ENCODE data around the gene SLC13A3. TPM values are rescaled to one million over a fixed set of nuclear protein-coding genes. Genes with fewer than 3 reads are reported as not detected.

Gene SLC13A3
- total RNA-seq, 1 experiment from 2014 or later, result 9.1 TPM

DNA sequence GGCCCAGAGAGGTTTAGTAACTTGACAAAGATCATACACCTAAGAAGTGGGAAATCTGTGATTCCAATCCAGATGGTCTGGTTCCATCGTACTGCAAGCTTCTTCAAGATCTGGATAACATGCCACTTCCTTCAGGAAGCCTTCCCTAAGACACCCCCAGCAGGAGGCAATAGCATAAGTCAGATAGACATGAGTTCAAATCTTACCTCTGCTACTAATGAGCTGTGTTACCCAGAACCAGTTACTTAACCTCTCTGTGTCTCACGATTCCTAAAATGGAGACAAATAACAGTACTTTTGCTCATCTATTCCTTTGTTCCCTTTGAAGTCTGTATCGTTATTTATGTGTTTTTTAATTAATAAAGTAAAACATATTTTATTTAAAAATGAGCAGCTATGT, 78.5 kb downstream of the SLC13A3 start:
- intact Hi-C loops (cut with micrococcal nuclease; ENCODE audit: unreplicated experiment), result no loop called here
- no peaks in the 10 kb centered on the region for H4K20me1 ChIP-seq (ENCODE audit: insufficient read depth)
- no peak for DNase-seq
- H2AFZ ChIP-seq, result no peak overlapping the region
- H3K9me2 ChIP-seq (ENCODE audit: insufficient read depth), result no peaks in the 10 kb centered on the region
- no peak overlapping the region for H3K4me3 ChIP-seq
- H3K4me2 ChIP-seq, result no peak overlapping the region
- BruUV-seq (replicated peaks), result no TSS peak
- no peaks in the 10 kb centered on the region for H3F3A ChIP-seq (ENCODE audit: insufficient read depth, low read depth)
- TF ChIP-seq, protein P1, sequence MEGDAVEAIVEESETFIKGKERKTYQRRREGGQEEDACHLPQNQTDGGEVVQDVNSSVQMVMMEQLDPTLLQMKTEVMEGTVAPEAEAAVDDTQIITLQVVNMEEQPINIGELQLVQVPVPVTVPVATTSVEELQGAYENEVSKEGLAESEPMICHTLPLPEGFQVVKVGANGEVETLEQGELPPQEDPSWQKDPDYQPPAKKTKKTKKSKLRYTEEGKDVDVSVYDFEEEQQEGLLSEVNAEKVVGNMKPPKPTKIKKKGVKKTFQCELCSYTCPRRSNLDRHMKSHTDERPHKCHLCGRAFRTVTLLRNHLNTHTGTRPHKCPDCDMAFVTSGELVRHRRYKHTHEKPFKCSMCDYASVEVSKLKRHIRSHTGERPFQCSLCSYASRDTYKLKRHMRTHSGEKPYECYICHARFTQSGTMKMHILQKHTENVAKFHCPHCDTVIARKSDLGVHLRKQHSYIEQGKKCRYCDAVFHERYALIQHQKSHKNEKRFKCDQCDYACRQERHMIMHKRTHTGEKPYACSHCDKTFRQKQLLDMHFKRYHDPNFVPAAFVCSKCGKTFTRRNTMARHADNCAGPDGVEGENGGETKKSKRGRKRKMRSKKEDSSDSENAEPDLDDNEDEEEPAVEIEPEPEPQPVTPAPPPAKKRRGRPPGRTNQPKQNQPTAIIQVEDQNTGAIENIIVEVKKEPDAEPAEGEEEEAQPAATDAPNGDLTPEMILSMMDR (conservative IDR thresholded peaks at IDR 0.05), result no peak
- no peak for TF ChIP-seq EZH2 (IDR thresholded peaks at IDR 0.05; ENCODE audit: low read depth)
- H3K27ac ChIP-seq, result no peak overlapping the region
- H3K36me3 ChIP-seq (ENCODE audit: low read depth), result no peaks in the 10 kb centered on the region
- no peaks in the 10 kb centered on the region for H3K27me3 ChIP-seq (ENCODE audit: insufficient read depth, low read depth)
- no peaks in the 10 kb centered on the region for H3K4me1 ChIP-seq (replicated peaks; ENCODE audit: insufficient read depth)
- H3K79me2 ChIP-seq (ENCODE audit: low read depth), result no peaks in the 10 kb centered on the region
- ChIA-PET POLR2A (ENCODE audit: unreplicated experiment) (no interaction called here), CTCF (no interaction called here)
- H3K9me3 ChIP-seq (ENCODE audit: insufficient read depth, low read depth), result no peaks in the 10 kb centered on the region

DNA sequence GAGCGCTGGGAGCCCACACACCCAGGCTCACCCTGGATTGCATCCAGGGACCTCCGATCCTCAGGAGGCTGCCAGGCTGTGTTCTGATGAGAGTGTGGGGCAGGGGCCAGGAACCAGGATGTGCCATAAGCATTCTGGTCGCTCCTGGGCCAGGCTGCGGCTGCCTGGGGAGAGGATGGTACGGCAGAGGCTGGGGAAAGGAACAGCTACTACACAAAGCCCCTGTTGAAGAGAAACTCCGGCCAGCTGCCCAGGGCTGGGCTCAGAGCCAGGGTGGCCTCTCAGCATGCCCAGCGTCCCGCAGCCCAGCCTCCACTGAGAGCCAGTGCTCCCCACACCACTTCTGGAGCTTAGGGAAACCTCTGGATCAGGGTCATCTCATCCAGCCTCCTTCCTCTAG, 79.1 kb downstream of the SLC13A3 start:
- DNase-seq, result no peak
- no TSS peak for BruUV-seq (replicated peaks)
- H3K79me2 ChIP-seq (ENCODE audit: low read depth), result no peaks in the 10 kb centered on the region
- H3K4me2 ChIP-seq, result no peak overlapping the region
- POLR2A ChIA-PET (ENCODE audit: unreplicated experiment), result no interaction called here
- no peaks in the 10 kb centered on the region for H3K9me3 ChIP-seq (ENCODE audit: insufficient read depth, low read depth)
- H3K4me1 ChIP-seq (replicated peaks; ENCODE audit: insufficient read depth), result no peaks in the 10 kb centered on the region
- CTCF ChIA-PET, result no interaction called here
- H3K27ac ChIP-seq, result no peak overlapping the region
- no peaks in the 10 kb centered on the region for H4K20me1 ChIP-seq (ENCODE audit: insufficient read depth)
- TF ChIP-seq, protein P1 (conservative IDR thresholded peaks at IDR 0.05), result no peak
- TF ChIP-seq EZH2 (IDR thresholded peaks at IDR 0.05; ENCODE audit: low read depth), result no peak
- H2AFZ ChIP-seq, result no peak overlapping the region
- intact Hi-C loops (cut with micrococcal nuclease; ENCODE audit: unreplicated experiment), result no loop called here
- H3F3A ChIP-seq (ENCODE audit: insufficient read depth, low read depth), result no peaks in the 10 kb centered on the region
- H3K4me3 ChIP-seq, result no peak overlapping the region
- no peaks in the 10 kb centered on the region for H3K9me2 ChIP-seq (ENCODE audit: insufficient read depth)
- H3K36me3 ChIP-seq (ENCODE audit: low read depth), result no peaks in the 10 kb centered on the region
- no peaks in the 10 kb centered on the region for H3K27me3 ChIP-seq (ENCODE audit: insufficient read depth, low read depth)

- H3K4me1 ChIP-seq (replicated peaks; ENCODE audit: insufficient read depth), result no peaks in the 10 kb centered on the region
- no peaks in the 10 kb centered on the region for H3K36me3 ChIP-seq (ENCODE audit: low read depth)
- no peak for TF ChIP-seq EZH2 (IDR thresholded peaks at IDR 0.05; ENCODE audit: low read depth)
- TF ChIP-seq, protein P1 (conservative IDR thresholded peaks at IDR 0.05), result no peak
- H3K4me2 ChIP-seq, result no peak overlapping the region
- CTCF ChIA-PET, result no interaction called here
- H3K9me2 ChIP-seq (ENCODE audit: insufficient read depth), result no peaks in the 10 kb centered on the region
- no peaks in the 10 kb centered on the region for H3F3A ChIP-seq (ENCODE audit: insufficient read depth, low read depth)
- intact Hi-C loops (cut with micrococcal nuclease; ENCODE audit: unreplicated experiment), result no loop called here
- BruUV-seq (replicated peaks), result no TSS peak
- H3K79me2 ChIP-seq (ENCODE audit: low read depth), result no peaks in the 10 kb centered on the region
- H3K9me3 ChIP-seq (ENCODE audit: insufficient read depth, low read depth), result no peaks in the 10 kb centered on the region
- no peak overlapping the region for H2AFZ ChIP-seq
- no peaks in the 10 kb centered on the region for H3K27me3 ChIP-seq (ENCODE audit: insufficient read depth, low read depth)
- no peaks in the 10 kb centered on the region for H4K20me1 ChIP-seq (ENCODE audit: insufficient read depth)
- no peak overlapping the region for H3K27ac ChIP-seq
- no peak overlapping the region for H3K4me3 ChIP-seq
- POLR2A ChIA-PET (ENCODE audit: unreplicated experiment), result no interaction called here
- no peak for DNase-seq
These were observed 79.8 kb downstream of the SLC13A3 start for GRCh38 chr20:46571418-46571817.

All from PC-9 (cell line).